Measurements from ENCODE around the gene CD4. TPM values are rescaled to one million over a fixed set of nuclear protein-coding genes. Genes with fewer than 3 reads are reported as not detected.

The CD4 gene
- total RNA-seq, 1 experiment from 2014 or later = 0.42 TPM

DNA sequence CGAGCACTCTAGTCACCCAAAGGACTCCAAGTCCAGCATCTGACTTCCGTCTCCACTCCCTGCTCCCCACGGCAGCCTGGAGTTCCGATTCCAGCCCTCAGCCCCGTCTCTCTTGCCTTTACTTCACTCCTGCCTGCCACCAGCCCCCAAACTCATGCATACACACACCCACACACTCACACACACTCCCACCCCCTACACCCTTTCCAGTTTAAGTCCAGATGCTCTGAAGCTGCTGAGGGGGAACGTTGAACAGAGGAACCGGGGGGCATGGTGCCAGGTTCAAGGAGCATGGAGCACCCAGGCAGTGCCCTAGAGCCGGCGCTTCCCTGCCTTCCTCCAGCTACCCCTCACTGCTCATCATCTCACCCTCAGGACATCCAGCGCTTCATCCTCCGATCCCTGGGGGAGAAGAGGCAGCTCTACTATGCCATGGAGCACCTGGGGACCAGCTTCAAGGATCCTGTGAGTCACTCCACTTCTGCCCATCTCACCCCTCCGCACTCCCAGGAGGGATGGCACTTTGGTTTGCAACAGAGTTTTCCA is 42.2 kb downstream of the CD4 start:
- H4K20me1 ChIP-seq (ENCODE audit: insufficient read depth) = no peaks in the 10 kb centered on the region
- ATAC-seq (no peak), DNase-seq (ENCODE audit: low read depth, low spot score) (no peak)
- no peak overlapping the region for H3K4me2 ChIP-seq (ENCODE audit: low read length)
- RAD21 ChIA-PET (ENCODE audit: low non-redundant PET in 1 of 2, low total read pairs in 2 of 2, uncharacterized antibody in 2 of 2, unreplicated experiment in 2 of 2) = no interaction called here
- H3K27ac ChIP-seq (ENCODE audit: low read depth, low read length) = no peak overlapping the region
- POLR2A ChIA-PET = interaction anchor here (1.0 kb wide), 1 partner anchor 20 kb away, joined by 4 read pairs; the partner anchor contains the start of gene CDCA3
- TF ChIP-seq JUND (IDR thresholded peaks at IDR 0.05) (no peak), RAD21 (IDR thresholded peaks at IDR 0.05; ENCODE audit: low read depth) (no peak), CBX3 (IDR thresholded peaks at IDR 0.05; ENCODE audit: low read depth) (no peak), ZFX (IDR thresholded peaks at IDR 0.05) (no peak), ELF1 (IDR thresholded peaks at IDR 0.05; ENCODE audit: borderline replicate concordance, low read depth) (no peak), YY1 (IDR thresholded peaks at IDR 0.05; ENCODE audit: extremely low read depth, insufficient replicate concordance, low read depth, low read length) (no peak), SP1 (IDR thresholded peaks at IDR 0.05; ENCODE audit: low read depth) (no peak), SIN3A (IDR thresholded peaks at IDR 0.05; ENCODE audit: low read depth) (no peak), TCF7L2 (IDR thresholded peaks at IDR 0.05; ENCODE audit: borderline replicate concordance, extremely low read depth, insufficient read depth, insufficient read length) (no peak), ZNF274 (IDR thresholded peaks at IDR 0.05; ENCODE audit: low read depth, low read length) (no peak), FOSL1 (IDR thresholded peaks at IDR 0.05; ENCODE audit: low read depth) (no peak), POLR2A (IDR thresholded peaks at IDR 0.05; ENCODE audit: borderline replicate concordance, extremely low read depth, insufficient read depth, insufficient read length) (no peak), POLR2AphosphoS5 (IDR thresholded peaks at IDR 0.05; ENCODE audit: low read depth, low read length) (no peak), SRF (IDR thresholded peaks at IDR 0.05; ENCODE audit: low read depth) (no peak), EZH2phosphoT487 (IDR thresholded peaks at IDR 0.05; ENCODE audit: borderline replicate concordance) (no peak)
- TF ChIP-seq, protein P1, sequence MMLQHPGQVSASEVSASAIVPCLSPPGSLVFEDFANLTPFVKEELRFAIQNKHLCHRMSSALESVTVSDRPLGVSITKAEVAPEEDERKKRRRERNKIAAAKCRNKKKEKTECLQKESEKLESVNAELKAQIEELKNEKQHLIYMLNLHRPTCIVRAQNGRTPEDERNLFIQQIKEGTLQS (IDR thresholded peaks at IDR 0.05) = no peak
- TF ChIP-seq, protein P2, sequence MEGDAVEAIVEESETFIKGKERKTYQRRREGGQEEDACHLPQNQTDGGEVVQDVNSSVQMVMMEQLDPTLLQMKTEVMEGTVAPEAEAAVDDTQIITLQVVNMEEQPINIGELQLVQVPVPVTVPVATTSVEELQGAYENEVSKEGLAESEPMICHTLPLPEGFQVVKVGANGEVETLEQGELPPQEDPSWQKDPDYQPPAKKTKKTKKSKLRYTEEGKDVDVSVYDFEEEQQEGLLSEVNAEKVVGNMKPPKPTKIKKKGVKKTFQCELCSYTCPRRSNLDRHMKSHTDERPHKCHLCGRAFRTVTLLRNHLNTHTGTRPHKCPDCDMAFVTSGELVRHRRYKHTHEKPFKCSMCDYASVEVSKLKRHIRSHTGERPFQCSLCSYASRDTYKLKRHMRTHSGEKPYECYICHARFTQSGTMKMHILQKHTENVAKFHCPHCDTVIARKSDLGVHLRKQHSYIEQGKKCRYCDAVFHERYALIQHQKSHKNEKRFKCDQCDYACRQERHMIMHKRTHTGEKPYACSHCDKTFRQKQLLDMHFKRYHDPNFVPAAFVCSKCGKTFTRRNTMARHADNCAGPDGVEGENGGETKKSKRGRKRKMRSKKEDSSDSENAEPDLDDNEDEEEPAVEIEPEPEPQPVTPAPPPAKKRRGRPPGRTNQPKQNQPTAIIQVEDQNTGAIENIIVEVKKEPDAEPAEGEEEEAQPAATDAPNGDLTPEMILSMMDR (IDR thresholded peaks at IDR 0.05 in 2 of 3, conservative IDR thresholded peaks at IDR 0.05 in 1 of 3; ENCODE audit: borderline replicate concordance in 1 of 3, insufficient read depth in 1 of 3, low read depth in 2 of 3, low read length in 2 of 3) = no peak
- TF ChIP-seq, protein P3, sequence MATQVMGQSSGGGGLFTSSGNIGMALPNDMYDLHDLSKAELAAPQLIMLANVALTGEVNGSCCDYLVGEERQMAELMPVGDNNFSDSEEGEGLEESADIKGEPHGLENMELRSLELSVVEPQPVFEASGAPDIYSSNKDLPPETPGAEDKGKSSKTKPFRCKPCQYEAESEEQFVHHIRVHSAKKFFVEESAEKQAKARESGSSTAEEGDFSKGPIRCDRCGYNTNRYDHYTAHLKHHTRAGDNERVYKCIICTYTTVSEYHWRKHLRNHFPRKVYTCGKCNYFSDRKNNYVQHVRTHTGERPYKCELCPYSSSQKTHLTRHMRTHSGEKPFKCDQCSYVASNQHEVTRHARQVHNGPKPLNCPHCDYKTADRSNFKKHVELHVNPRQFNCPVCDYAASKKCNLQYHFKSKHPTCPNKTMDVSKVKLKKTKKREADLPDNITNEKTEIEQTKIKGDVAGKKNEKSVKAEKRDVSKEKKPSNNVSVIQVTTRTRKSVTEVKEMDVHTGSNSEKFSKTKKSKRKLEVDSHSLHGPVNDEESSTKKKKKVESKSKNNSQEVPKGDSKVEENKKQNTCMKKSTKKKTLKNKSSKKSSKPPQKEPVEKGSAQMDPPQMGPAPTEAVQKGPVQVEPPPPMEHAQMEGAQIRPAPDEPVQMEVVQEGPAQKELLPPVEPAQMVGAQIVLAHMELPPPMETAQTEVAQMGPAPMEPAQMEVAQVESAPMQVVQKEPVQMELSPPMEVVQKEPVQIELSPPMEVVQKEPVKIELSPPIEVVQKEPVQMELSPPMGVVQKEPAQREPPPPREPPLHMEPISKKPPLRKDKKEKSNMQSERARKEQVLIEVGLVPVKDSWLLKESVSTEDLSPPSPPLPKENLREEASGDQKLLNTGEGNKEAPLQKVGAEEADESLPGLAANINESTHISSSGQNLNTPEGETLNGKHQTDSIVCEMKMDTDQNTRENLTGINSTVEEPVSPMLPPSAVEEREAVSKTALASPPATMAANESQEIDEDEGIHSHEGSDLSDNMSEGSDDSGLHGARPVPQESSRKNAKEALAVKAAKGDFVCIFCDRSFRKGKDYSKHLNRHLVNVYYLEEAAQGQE (IDR thresholded peaks at IDR 0.05; ENCODE audit: low read depth) = no peak
- TF ChIP-seq, protein P4, sequence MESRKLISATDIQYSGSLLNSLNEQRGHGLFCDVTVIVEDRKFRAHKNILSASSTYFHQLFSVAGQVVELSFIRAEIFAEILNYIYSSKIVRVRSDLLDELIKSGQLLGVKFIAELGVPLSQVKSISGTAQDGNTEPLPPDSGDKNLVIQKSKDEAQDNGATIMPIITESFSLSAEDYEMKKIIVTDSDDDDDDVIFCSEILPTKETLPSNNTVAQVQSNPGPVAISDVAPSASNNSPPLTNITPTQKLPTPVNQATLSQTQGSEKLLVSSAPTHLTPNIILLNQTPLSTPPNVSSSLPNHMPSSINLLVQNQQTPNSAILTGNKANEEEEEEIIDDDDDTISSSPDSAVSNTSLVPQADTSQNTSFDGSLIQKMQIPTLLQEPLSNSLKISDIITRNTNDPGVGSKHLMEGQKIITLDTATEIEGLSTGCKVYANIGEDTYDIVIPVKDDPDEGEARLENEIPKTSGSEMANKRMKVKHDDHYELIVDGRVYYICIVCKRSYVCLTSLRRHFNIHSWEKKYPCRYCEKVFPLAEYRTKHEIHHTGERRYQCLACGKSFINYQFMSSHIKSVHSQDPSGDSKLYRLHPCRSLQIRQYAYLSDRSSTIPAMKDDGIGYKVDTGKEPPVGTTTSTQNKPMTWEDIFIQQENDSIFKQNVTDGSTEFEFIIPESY (IDR thresholded peaks at IDR 0.05; ENCODE audit: extremely low read depth, insufficient replicate concordance, low read length) = no peak
- no peaks in the 10 kb centered on the region for H3K9me2 ChIP-seq (ENCODE audit: insufficient read depth)
- no peaks in the 10 kb centered on the region for H3K9me3 ChIP-seq (ENCODE audit: control insufficient read depth in 1 of 2, insufficient read depth in 1 of 2, low read depth in 1 of 2, low read length in 2 of 2)
- intact Hi-C loops (cut with micrococcal nuclease) = no loop called here
- H3K27me3 ChIP-seq (ENCODE audit: insufficient read depth, low read length) = no peaks in the 10 kb centered on the region
- TSS peak; percentile 19 for BruUV-seq (replicated peaks)
- peaks cover 8 to 28% of the 10 kb centered on the region in 2 experiments; a peak in 3 of 4 replicates for H3K36me3 ChIP-seq (ENCODE audit: control insufficient read depth in 1 of 2, insufficient read depth in 2 of 2, low read length in 2 of 2)
- CTCF ChIA-PET = interaction anchor here (1.8 to 5.5 kb wide), 2 partner anchors 21 to 78 kb away, joined by 8 to 38 read pairs; partner anchors contain the start of genes CDCA3, MLF2 and USP5
- no peak overlapping the region for H3K9ac ChIP-seq (ENCODE audit: low read length)
- peaks cover 12 to 35% of the 10 kb centered on the region in 2 experiments for H3K4me1 ChIP-seq (ENCODE audit: control insufficient read depth in 1 of 2, insufficient read depth in 2 of 2, low read length in 2 of 2)
- peaks cover 31% of the 10 kb centered on the region for H3K79me2 ChIP-seq (ENCODE audit: insufficient read depth, low read length)
- no peak overlapping the region for H3K4me3 ChIP-seq (replicated peaks in 1 of 2; ENCODE audit: low read depth in 1 of 2, low read length in 2 of 2)
- H2AFZ ChIP-seq (ENCODE audit: low read depth, low read length, poor library complexity, severe bottlenecking) = no peak overlapping the region
